Gastrocnemius medialis (tissue), 4 donors: ENCODE measurements around the gene HAUS6.

Experiments
- POLR2A ChIP-seq, 2 donors: fragments of 450-650 bp; IDR thresholded peaks; one replicate each; pipeline ENCODE4 v1.6.1; 2017; ENCODE audit warnings: antibody characterized with exemption in 2 of 2, mild to moderate bottlenecking in 2 of 2, moderate library complexity in 2 of 2
- TF ChIP-seq, protein P1 (sequence below), 5 experiments: fragments of 450-650 bp in 3 of 5; fragments of 200-600 bp in 2 of 5; sonication (generic) in 2 of 5; IDR thresholded peaks in 4 of 5; conservative IDR thresholded peaks in 1 of 5; 1 replicate in 4 of 5; 2 replicates in 1 of 5; pipeline ENCODE4 v1.5.1; 2016 to 2019; ENCODE audit warnings: antibody characterized with exemption in 5 of 5, mild to moderate bottlenecking in 3 of 5, moderate library complexity in 3 of 5

DNA sequence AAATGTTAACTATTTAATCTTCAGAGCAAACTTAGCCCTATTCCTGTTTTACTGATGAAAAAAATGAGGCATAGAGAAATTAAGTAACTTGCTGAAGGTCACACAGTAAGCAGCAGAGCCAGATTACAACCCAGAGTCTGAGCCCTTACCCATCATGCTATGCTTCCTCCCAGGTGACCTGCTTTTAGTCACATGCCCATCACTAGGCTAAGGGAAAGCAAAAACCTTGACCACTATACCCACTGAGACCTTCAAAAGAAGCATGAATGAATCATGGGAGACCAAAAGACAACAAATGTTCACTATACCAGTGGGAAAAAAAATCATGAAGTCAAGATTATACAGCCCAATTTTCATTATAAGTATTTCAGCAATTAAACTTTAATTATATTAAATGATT, 5.3 kb upstream of the HAUS6 start:
- TF ChIP-seq, protein P1, sequence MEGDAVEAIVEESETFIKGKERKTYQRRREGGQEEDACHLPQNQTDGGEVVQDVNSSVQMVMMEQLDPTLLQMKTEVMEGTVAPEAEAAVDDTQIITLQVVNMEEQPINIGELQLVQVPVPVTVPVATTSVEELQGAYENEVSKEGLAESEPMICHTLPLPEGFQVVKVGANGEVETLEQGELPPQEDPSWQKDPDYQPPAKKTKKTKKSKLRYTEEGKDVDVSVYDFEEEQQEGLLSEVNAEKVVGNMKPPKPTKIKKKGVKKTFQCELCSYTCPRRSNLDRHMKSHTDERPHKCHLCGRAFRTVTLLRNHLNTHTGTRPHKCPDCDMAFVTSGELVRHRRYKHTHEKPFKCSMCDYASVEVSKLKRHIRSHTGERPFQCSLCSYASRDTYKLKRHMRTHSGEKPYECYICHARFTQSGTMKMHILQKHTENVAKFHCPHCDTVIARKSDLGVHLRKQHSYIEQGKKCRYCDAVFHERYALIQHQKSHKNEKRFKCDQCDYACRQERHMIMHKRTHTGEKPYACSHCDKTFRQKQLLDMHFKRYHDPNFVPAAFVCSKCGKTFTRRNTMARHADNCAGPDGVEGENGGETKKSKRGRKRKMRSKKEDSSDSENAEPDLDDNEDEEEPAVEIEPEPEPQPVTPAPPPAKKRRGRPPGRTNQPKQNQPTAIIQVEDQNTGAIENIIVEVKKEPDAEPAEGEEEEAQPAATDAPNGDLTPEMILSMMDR (IDR thresholded peaks at IDR 0.05 in 4 of 5, conservative IDR thresholded peaks at IDR 0.05 in 1 of 5), result no peak
- TF ChIP-seq POLR2A (IDR thresholded peaks at IDR 0.05), result no peak
